NCI-H2107 treated with DMSO at 0.1 percent for 48 hours (cell line): ENCODE measurements around the gene TNNI3K.
A peak's percentile ranks its signal among the peaks of the same experiment; 100 is the strongest.

Experiments used
- DNase-seq: peaks from one replicate; lab custom pipeline; 2025; ENCODE audit not compliant: unreplicated experiment; lab: John Stamatoyannopoulos, UW

TNNI3K gene

DNA sequence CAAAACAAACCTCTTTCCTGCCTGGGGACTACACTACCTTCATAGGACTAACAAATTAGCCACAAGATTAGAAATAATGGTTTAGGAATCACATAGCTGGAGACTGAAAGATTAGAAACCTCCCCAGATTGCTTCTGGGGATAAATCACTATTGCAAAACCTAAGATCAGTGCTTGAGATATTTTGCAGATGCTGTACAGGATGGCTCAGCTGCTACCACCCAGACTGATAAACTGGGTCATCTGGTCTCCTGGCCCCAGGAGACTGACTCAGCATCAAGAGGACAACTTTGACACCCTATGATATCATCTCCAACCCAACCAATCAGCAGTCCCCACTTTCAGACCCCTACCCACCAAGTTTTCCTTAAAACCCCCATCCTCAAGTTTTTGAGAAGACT is 140.2 kb downstream of the TNNI3K start:
- no peak for DNase-seq

DNA sequence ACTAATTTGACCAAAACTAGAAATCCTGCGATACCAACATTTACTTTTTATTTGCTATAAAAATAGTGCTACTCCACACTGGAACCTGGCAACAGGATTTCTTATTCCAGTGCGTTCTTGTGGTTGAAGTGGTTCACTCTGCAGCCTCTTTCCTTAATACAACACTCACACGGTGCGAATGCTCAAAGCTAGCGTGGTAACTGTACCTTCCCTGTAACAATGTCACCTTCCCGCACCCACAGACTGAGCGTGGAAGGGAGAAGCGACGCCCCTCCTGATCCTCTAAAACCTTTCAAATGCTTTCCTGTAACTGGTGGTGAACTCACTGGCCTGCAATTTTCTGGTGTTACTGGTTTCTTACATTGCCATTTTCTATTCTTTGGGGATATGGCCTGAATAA is 145.1 kb downstream of the TNNI3K start:
- DNase-seq: no peak

DNA sequence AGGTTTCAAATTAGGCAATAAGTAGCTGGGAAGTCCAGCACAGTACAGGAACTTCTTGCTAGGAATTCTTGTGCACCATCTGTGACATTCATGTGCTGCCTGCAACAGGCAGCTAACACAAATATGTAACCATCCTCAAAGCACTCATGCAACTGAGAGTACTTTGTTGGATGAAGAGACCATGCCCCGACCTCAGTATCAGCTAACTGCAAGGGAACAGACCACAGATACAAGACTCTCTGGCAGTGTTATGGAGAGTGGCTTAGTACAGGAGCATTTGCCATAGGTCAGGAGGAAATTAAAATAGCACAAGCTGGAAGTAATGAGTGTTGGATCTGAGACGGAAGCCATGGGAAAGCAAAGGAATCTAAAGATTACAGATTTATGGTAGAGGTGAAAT is 153.7 kb downstream of the TNNI3K start:
- no peak for DNase-seq

DNA sequence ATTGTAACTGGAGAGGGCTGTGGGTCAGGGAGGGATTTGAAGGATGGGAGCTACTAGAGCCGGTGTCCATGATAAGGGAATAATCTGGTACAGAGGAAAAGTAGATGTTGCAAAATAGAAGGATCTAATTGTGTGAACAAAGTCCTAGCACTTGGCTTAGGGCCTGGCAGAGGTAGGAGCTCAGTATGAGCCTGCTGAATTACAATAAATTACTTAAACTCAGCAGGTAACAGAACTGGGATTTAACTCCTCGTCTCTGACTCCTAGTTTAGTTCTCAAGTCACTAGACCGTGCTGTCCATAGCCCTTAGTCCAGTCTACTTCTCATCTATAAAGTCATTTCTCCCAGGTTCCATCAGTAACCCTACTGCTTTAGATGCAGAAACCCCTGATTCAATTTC is 157.0 kb downstream of the TNNI3K start:
- no peak for DNase-seq

DNA sequence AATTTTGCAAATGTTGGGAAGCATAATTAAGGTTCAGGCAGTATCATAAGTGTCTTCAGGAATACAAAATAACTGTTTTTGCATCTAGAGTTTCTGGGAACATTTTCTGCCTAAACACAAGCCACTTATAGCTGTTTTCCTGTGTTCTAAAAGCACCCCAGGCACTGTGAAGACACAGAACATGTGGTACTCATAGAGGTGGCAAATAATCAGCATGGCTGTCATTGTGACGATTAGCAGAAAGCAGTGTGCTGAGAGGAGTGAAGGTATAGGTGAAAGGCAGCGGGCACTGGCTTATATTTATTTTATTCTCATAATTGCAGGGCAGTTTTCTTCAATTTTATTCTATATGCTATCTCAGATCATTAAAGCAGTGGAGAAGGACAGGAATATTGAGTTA is 157.7 kb downstream of the TNNI3K start:
- no peak for DNase-seq

DNA sequence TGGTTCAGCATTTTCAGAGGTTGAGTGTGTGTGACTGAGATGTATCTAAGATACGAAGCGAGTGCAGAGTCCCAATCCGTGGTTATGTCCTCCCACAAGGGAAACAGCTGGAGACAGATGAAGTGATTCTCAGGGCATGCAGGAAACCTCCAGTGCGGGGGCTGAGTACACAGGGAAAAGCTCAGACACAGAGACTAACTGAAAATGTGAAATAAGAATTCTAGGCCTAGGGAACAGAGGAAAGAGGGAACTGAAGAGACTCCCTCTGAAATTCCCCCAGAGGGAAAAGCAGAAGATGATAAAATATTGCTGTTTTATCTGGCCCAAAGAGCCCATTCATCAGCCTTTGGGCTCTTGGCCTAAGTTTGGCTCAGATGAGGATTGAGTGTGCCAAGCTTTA is 160.4 kb downstream of the TNNI3K start:
- DNase-seq: no peak

DNA sequence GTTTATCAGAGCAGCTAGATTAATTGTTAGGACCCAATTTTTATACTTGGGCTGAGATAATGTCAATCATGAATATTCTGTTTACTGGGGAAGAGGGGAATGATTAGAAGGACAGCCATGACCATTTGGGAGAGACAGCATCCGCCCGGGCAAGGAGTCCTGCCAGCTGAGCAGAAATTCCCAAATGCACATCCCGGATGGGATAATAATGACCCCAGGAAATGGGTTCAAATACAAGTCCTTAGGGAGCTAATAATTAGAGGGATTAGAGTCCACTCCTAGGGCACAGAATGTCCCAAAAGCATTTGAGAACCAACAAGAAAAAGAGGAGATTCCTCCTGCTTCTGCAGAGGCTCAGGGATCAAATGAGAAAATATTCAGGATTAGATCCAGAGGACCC is 161.3 kb downstream of the TNNI3K start:
- DNase-seq: no peak

DNA sequence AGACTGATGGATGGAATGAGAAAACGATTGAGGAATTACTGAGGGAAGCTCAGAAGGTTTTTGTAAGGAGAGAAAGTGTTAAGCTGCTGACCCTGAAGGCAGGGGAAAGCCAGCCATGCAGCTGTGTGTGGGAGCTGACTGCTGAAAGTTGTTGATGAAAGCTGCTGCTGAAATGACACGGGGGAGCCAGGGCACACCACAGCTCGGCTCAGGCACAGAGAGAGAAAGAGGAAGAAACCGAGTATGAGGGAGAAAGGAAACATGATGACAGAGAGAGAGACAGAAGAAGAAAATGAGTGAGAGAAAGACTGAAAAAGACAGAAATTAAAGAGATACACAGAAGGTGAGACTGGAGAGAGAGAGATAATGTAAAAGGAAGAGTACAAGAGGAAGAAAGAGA is 161.7 kb downstream of the TNNI3K start:
- no peak for DNase-seq

DNA sequence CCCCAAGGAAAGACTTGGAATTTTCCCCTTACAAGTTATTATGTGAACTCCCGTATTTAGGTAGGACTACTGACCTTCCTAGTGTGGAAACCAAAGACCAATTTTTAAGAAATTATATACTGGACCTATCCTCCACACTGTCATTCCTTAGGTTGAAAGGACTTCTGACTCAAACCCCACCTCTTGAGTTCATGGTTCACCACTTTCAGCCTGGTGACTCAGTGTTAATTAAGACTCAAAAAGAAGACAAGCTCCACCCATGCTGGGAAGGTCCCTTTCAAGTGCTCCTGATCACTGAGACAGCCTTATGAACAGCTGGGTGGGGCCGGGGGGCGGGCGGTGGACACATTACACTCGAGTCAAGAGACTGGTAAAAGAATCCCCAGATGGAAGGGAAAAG is 164.1 kb downstream of the TNNI3K start:
- no peak for DNase-seq

DNA sequence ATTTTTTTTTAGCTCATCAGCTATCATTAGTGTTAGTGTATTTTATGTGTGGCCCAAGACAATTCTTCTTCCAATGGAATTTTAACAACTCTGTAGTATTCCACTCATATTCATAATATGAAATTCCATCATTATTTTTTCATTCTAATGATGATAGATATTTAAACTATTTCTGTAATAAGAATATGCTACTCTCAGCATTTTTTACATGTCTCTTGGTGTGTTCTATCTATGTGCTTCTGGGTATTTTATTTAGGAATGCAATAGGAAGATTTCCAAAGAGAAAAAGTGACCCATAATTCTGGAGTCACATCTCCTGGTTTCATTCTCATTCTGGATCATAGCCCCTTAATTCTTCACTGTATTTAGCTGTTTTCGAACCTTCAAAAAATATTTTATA is 167.7 kb downstream of the TNNI3K start:
- DNase-seq: no peak

DNA sequence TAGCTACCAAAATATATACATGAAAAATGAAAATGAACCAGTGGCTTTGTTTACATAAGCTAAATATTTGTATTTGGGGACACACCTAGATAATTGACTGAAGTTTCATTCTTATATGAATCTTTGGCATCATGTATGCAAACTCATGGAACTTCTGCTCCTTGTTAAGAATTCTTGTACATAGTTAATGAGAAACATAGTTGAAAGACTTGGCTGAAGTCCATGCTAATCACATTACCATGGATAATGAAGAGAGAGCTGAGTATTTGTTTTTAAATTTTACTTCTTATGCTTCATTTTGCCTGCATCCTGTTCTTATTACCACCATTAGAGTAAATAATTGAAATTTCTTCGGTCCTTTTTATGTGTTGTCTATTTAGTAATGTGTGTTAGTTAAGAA is 168.4 kb downstream of the TNNI3K start:
- DNase-seq: no peak

DNA sequence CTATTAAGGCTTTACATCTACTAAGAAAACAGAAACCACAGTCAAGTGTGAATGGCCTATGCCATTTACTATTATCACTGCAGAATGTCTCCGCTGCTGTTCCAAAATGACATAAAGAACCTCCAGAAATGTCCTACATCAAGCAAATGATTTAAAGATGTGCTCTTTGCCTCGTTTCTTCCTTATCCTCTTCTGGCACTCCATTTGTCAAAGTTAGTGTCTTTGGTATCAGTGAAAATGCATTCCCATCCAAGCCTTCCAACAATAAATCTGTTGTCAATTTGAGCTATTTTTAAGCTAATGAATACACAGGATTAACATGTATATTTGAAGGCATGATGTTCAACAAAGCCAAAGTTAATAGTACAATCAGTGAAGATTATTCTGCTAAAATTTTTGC is 171.6 kb downstream of the TNNI3K start:
- no peak for DNase-seq

DNA sequence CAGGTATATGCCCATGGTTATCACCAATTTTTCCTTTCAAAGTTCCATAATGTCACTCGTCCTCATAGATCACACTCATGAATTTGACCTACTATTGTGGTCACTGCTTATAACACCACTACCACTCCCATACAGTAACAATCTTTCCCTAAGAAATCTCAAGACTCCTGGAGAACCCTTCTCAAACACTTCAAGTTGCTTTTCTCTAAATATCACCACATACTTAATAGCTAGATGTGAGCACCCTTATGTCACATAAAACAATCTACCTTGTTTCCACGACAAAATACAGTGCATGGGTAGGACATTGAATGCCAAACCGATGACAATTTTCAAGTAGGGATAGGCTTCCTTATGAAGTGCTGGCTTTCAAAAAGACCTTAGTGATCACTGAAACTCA is 172.7 kb downstream of the TNNI3K start:
- DNase-seq: no peak

DNA sequence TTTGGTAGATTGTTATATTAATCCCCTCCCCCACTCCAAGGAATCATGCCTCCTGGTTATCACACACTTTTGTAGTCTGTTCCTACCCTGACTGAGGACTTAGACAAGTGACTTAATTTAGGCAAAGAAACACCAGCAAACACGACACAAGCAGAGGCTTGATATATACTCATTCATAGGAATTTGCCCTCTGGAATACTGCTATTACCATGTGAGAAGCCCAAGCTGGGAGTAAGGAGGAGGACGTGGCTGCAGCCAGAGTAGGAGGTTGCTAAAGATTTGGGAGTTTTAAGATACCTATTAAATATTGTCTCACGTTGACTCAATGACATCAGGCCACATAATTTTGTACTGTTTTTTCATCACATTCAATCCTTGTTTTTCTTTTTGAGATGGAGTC is 177.1 kb downstream of the TNNI3K start:
- no peak for DNase-seq

DNA sequence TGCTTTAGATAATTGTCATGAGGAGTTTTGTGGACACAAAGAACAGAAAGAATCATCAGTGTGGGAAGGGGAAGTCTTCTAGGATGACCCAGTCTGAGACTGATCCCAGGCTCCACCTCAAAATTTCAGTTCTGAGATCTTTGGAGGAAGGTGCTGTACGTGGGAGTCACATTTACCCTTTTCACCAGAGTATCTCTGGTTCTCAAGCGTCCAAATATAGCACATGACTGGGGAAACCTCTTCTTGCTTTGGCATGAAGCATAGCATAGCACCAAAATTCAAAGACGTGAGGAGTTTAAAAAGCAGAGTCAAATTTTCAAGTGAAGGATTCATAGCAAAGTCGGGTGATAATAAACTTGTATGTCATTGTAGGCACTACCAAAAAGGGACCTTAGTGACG is 180.7 kb downstream of the TNNI3K start:
- no peak for DNase-seq

DNA sequence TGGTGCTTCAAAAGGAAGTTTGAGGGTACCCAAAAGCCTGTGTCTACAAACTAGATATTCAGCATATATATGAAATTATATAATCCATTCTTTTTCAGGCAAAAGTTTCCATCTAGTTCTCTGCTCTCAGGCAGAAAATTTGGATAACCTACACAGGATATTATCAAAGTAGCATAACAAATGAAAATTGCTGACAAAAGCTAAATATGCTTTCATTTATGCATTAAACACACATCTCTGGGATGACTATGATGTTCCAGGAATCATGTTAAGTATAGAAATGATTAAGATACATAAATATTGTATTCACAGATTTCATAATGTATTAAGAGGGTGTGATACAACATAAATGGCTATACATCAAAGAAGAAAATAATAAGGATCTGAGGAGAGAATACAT is 184.4 kb downstream of the TNNI3K start:
- DNase-seq: no peak

DNA sequence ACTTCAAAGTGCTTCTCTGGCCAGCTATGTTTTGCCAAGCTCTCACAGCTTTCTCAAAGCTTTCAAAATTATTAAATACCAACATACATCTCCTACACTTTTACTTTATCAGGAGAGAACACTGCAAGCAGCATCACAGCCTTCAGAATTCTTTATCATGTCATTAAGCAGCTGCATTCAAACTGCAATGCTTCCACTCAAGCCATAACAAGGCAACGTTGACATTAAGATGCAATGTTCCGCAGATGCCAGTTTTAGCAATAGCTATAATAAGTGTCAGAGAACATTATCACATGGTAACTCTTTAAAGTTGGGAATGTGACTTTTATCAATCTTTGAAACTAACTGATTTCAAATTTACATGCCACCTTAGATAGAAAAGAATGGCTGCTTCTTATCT is 185.3 kb downstream of the TNNI3K start:
- no peak for DNase-seq

DNA sequence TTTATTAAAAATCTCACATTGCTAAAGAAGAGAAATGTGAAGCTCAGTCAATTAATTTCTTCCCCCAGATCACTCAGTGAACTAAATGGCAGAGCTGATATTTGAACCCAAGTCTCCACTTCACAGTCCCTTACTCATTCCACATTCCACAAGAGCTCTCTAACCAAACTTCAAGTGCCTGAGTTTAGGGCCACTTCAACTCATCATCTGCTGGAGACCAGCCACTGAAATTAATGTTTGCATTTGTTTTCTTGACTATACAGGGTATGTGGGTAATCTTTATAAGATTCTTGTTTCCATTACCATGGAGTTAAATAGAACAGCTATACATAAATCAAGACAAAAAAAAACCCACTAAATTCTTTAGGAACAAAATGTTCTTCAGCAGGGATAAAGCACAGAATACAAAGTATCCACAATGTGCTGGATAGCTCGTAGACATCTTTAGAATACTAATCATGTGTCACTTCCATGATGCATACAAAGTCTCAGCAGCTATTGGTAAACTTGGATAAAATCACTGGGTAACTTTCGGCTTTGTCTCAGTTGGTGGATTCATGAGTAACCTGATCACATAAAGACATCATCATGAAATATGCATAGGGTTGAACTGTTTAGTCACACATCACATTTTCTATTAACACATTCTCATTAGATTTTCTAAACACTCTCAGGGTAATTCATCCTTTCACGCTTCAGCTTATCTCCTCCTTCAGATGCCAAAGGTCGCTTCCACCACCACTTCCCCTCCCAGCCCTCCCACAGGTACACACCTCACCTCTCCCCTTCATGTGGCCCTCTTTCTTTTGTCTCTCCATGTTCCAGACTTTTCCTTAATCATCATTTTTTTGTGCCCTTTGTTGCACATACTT is 187.5 kb downstream of the TNNI3K start:
- no peak for DNase-seq

DNA sequence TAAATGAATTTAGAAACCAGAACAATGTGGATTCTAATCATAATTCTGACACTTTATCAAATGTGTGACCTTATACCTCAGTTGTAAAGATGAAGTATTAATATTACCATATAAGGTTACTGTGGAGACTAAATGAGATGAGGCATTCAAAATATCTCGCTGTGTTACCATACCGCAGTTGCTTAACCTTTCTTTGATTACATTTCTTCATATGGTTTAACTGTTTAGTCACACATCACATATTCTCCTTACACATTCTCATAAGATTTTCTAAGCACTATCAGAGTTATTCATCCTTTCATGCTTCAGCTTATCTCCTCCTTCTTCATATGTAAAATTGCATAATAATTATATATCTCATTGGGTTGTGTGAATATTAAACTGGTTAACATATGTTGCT is 188.3 kb downstream of the TNNI3K start:
- no peak for DNase-seq

DNA sequence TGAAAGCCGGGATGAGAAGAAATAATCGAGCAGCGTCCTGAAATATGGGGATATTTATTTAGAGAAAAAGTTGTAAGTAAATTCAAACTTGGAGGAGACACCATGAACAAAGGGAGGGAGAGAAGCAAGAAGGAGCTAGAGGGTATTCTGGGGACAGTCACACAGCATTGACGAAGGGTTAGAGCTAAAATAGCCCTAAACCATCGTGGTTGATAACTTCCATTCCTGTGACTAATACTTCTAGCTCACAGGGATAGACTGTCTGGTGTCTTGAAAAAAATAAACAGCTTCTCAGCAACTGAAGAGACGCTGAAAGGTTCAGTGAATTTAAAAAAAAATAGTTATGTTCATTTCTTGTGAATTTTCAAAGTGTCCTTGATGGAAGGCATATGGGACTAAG is 190.5 kb downstream of the TNNI3K start:
- no peak for DNase-seq

DNA sequence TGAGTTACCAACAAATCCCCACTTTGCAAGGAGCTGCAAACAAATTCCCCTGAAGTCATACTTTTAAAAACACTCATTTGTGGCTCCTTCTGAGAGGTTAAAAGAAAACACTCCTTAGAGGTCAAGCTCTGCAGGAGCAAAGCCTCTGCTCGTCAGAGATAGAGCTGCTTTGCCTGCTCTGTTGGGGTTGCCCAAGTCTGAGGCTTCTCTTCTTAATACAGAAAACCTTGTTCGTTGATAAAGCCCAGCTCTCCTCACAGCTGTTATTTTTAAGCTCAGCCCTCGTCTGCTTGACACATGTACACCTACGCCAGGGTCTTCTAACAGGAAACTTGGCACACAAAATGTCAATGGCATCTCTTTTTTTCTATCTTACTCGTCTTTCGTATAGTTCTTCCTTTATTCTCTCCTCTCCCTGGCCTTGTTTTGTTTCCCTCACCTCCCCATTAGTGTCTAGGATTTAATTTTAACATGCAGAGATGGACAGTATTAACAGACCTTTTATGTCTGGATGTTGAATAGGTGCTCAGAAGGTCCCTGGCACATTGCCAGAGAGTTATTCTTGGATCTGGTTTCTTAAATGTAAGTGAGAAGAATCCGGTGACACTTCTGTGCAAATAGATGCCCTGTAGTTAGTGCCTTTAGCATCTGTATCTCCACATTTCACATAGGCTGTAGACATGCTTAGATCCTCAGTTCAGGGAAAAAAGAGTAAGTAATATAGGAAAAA is 191.2 kb downstream of the TNNI3K start:
- DNase-seq: no peak

DNA sequence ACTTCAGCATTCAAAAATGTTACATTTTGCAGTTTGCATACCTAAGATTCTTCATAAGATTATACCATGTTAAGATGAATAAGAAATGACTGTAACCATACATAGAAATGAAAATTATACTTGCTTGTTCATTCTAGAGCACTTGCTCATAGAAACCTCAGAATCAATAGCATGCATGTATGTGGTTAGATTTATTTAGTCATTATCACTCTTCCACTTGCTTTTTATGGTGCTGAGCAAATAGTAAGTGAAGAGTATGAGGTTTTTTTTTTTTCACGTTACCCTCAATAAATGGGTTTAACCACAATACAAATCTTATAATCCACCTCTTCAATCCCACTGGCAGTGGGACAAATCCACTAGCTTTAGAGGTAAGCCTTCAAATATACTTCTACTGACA is 192.5 kb downstream of the TNNI3K start:
- peak; percentile 6 for DNase-seq

DNA sequence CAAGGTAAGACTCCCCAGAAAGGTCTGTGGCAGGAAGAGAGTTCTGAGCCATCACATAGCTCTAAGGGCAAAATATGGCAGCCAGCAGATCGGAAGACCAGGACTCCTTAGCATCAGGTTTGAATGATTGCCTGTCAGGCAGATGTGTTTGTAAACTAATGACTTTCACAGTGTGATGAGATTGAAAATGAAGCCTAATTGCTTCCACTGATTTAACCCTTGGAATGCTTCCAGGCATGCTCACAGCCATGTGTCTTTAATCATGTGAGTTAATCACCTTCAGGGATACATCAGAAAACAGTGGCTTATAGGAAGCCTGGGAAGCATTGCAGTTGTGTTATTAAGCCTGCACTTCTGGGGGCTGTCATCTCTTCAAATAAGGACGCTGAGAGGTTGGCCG is 194.4 kb downstream of the TNNI3K start:
- DNase-seq: no peak
